Stomach (tissue), 9 donors: ENCODE results near the gene RBM43. TPM values are rescaled to one million over a fixed set of nuclear protein-coding genes. Genes with fewer than 3 reads are reported as not detected.

Experiments used
- DNase-seq, 2 donors: peaks; one replicate each; pipeline versions ENCODE4 v3.0.0 to v3.0.0-alpha.2; 2013 to 2019
- H3K27ac ChIP-seq, 5 donors: fragments of 200-600 bp in 4 of 5; sonication (generic) in 4 of 5; one replicate each; pipeline ENCODE4 v1.5.1; 2013 to 2019; ENCODE audit warnings: mild to moderate bottlenecking in 1 of 5, moderate library complexity in 1 of 5
- H3K27me3 ChIP-seq, 3 donors: fragments of 200-600 bp; sonication (generic); one replicate each; pipeline ENCODE4 v1.5.1; 2017 to 2019; ENCODE audit warnings: mixed run types in 1 of 3
- H3K36me3 ChIP-seq, 4 donors: fragments of 200-600 bp; sonication (generic); 1 replicate in 3 of 4; 2 replicates in 1 of 4; pipeline ENCODE4 v1.5.1; 2016 to 2019
- H3K4me1 ChIP-seq, 4 donors: fragments of 200-600 bp; sonication (generic); one replicate each; pipeline ENCODE4 v1.5.1; 2016 to 2019
- H3K4me3 ChIP-seq, 4 donors: fragments of 200-600 bp; sonication (generic) in 3 of 4; one replicate each; pipeline ENCODE4 v1.5.1; 2016 to 2019; ENCODE audit warnings: mild to moderate bottlenecking in 1 of 4
- H3K9me3 ChIP-seq, 4 donors: fragments of 200-600 bp; sonication (generic); one replicate each; pipeline ENCODE4 v1.5.1; 2016 to 2019
- CTCF ChIP-seq, 7 experiments: fragments of 450-650 bp in 4 of 7; fragments of 200-600 bp in 3 of 7; sonication (generic) in 3 of 7; IDR thresholded peaks; one replicate each; pipeline ENCODE4 v1.5.1; 2016 to 2019; ENCODE audit warnings: antibody characterized with exemption in 7 of 7, control low read depth in 2 of 7, mild to moderate bottlenecking in 1 of 7
- EP300 ChIP-seq: sonication (generic); formaldehyde crosslinking; IDR thresholded peaks from one replicate; pipeline ENCODE4 v1.6.1; 2017; ENCODE audit warnings: antibody characterized with exemption
- POLR2A ChIP-seq, 4 donors: fragments of 450-650 bp; IDR thresholded peaks; one replicate each; pipeline ENCODE4 v1.6.1; 2016; ENCODE audit warnings: antibody characterized with exemption in 4 of 4, control low read depth in 2 of 4, mild to moderate bottlenecking in 1 of 4, moderate library complexity in 1 of 4
- POLR2AphosphoS5 ChIP-seq, 3 donors: sonication (generic); formaldehyde crosslinking; IDR thresholded peaks; one replicate each; pipeline ENCODE4 v1.6.1; 2016; ENCODE audit warnings: antibody characterized with exemption in 3 of 3
- WGBS, 5 donors: extraction: QIAGEN DNeasy Blood & Tissue Kit in 3 of 5; methylation state at CpG; one replicate each; pipeline versions ENCODE4 v1.1.5 to v1.1.7; 2013 to 2018; 5-methylcytosine and 5-hydroxymethylcytosine counted together
- intact Hi-C: fragments of 100-400 bp; cut with DNase I; formaldehyde crosslinking; loops from one replicate; pipeline ENCODE4 v1.15.1; 2023; ENCODE audit warnings: low total_unique reads
- polyA plus RNA-seq, 3 donors: library from polyadenylated mRNA; stranded (reverse); fragments of 200-250 nt; gene quantifications; one replicate each; pipeline ENCODE4 v1.2.3, GENCODE V29; 2013
- total RNA-seq, 5 donors: library from RNA; depleted of rRNA; stranded (reverse); fragments of >200 nt; gene quantifications; one replicate each; pipeline versions ENCODE4 v1.1.0 to v1.2.3, GENCODE V29; 2014 to 2016
- donor health status: healthy with polysubstance abuse.
- donor health status: Bipolar disorder and iron deficiency.
- donor health status: healthy.

The RBM43 gene
- total and polyA plus RNA-seq, 8 donors: 1.3 to 10.8 (median 1.8) TPM

GRCh38 chr2:151217343-151217742 lies 44.3 kb downstream of the RBM43 start:
- no peak overlapping the region for H3K4me3 ChIP-seq
- 62 to 70% (median 68%) methylated on average over 3 of the region's 3 CpGs for WGBS, 5 donors
- no peak for DNase-seq
- no peaks in the 10 kb centered on the region for H3K36me3 ChIP-seq
- H3K9me3 ChIP-seq: no peaks in the 10 kb centered on the region
- H3K27ac ChIP-seq: no peak overlapping the region
- intact Hi-C loops: no loop called here
- no peaks in the 10 kb centered on the region for H3K4me1 ChIP-seq
- no peak for TF ChIP-seq EP300
- no peak for TF ChIP-seq POLR2AphosphoS5 (IDR thresholded peaks at IDR 0.05)
- TF ChIP-seq CTCF (IDR thresholded peaks at IDR 0.05): no peak
- no peak for TF ChIP-seq POLR2A (IDR thresholded peaks at IDR 0.05)
- H3K27me3 ChIP-seq: no peaks in the 10 kb centered on the region

GRCh38 chr2:151207100-151207499 lies 54.6 kb downstream of the RBM43 start:
- Histone ChIP-seq H3K27ac (no peak overlapping the region), H3K4me3 (no peak overlapping the region), H3K36me3 (no peaks in the 10 kb centered on the region), H3K4me1 (no peaks in the 10 kb centered on the region), H3K27me3 (no peaks in the 10 kb centered on the region), H3K9me3 (no peaks in the 10 kb centered on the region)
- intact Hi-C loops: no loop called here
- TF ChIP-seq EP300 (no peak), POLR2A (IDR thresholded peaks at IDR 0.05) (no peak), POLR2AphosphoS5 (IDR thresholded peaks at IDR 0.05) (no peak), CTCF (IDR thresholded peaks at IDR 0.05) (no peak)
- no peak for DNase-seq
- 91 to 94% (median 91%) methylated on average over 3 of the region's 3 CpGs for WGBS, 5 donors

GRCh38 chr2:151206446-151206968 lies 55.2 kb downstream of the RBM43 start:
- intact Hi-C loops: no loop called here
- no peaks in the 10 kb centered on the region for H3K36me3 ChIP-seq
- TF ChIP-seq POLR2A (IDR thresholded peaks at IDR 0.05): no peak
- no peak for TF ChIP-seq CTCF (IDR thresholded peaks at IDR 0.05)
- TF ChIP-seq EP300: no peak
- no peak for TF ChIP-seq POLR2AphosphoS5 (IDR thresholded peaks at IDR 0.05)
- no peaks in the 10 kb centered on the region for H3K4me1 ChIP-seq
- H3K27ac ChIP-seq: no peak overlapping the region
- no peak for DNase-seq
- H3K27me3 ChIP-seq: no peaks in the 10 kb centered on the region
- H3K9me3 ChIP-seq: no peaks in the 10 kb centered on the region
- 74 to 85% (median 79%) methylated on average over 4 of the region's 4 CpGs for WGBS, 5 donors
- H3K4me3 ChIP-seq: no peak overlapping the region

- no peak overlapping the region for H3K4me3 ChIP-seq
- intact Hi-C loops: no loop called here
- no peaks in the 10 kb centered on the region for H3K36me3 ChIP-seq
- no peaks in the 10 kb centered on the region for H3K27me3 ChIP-seq
- no peaks in the 10 kb centered on the region for H3K9me3 ChIP-seq
- no peaks in the 10 kb centered on the region for H3K4me1 ChIP-seq
- no peak for DNase-seq
- H3K27ac ChIP-seq: no peak overlapping the region
- TF ChIP-seq POLR2AphosphoS5 (IDR thresholded peaks at IDR 0.05) (no peak), CTCF (IDR thresholded peaks at IDR 0.05) (no peak), POLR2A (IDR thresholded peaks at IDR 0.05) (no peak), EP300 (no peak)
- 73 to 83% (median 79%) methylated on average over 3 of the region's 3 CpGs for WGBS, 5 donors
These were observed 56.1 kb downstream of the RBM43 start for GRCh38 chr2:151205571-151205970.
